WI38 (cell line): ENCODE data around the gene NMNAT2.

Source experiments
- H3K4me3 ChIP-seq: 2 replicates; pipeline ENCODE4 v1.5.1; 2011; ENCODE audit warnings: low read depth, mild to moderate bottlenecking, control low read depth, low read length
- TF ChIP-seq, protein P1 (sequence below): IDR thresholded peaks from 2 replicates; pipeline ENCODE4 v1.5.1; 2012; ENCODE audit warnings: low read depth, mild to moderate bottlenecking, control low read depth, low read length

Gene NMNAT2

DNA sequence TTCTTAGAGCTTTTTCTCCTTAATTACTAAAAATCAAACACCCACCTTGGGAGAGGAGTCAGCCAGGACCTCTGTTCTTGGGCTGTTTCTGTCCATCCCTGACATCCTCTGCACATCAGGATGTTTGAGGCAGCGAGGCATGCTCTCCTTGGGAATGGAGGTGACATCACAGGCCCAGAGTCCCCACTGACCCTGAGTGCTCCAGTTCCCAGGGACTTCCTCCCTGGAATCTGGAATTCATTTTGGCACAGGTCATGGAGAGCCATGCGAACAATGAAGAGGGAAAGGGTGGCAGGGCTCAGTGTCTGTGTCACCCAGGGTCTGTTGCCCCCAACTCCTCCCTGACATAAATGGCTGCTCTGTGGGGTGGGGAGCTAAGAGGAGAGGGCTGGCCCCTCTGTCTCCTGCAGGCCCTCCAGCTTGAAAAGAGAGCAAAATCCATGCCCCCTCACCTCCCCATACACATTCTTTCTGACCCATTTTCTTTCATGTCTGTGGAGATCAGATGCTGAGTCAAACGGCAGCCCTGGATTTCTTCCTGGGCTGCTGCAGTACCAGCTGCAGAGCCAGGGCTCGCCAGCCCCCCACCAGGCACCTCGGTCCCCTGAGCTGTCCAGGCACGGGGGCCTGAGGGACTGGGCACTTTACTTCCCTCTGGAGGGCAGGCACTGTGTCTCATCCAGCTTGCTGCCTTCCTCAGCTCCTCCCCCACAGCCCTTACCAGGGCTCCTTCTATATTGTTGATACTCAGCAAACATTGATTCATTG, 102.0 kb downstream of the NMNAT2 start:
- TF ChIP-seq, protein P1, sequence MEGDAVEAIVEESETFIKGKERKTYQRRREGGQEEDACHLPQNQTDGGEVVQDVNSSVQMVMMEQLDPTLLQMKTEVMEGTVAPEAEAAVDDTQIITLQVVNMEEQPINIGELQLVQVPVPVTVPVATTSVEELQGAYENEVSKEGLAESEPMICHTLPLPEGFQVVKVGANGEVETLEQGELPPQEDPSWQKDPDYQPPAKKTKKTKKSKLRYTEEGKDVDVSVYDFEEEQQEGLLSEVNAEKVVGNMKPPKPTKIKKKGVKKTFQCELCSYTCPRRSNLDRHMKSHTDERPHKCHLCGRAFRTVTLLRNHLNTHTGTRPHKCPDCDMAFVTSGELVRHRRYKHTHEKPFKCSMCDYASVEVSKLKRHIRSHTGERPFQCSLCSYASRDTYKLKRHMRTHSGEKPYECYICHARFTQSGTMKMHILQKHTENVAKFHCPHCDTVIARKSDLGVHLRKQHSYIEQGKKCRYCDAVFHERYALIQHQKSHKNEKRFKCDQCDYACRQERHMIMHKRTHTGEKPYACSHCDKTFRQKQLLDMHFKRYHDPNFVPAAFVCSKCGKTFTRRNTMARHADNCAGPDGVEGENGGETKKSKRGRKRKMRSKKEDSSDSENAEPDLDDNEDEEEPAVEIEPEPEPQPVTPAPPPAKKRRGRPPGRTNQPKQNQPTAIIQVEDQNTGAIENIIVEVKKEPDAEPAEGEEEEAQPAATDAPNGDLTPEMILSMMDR = no peak
- no peak overlapping the region for H3K4me3 ChIP-seq

DNA sequence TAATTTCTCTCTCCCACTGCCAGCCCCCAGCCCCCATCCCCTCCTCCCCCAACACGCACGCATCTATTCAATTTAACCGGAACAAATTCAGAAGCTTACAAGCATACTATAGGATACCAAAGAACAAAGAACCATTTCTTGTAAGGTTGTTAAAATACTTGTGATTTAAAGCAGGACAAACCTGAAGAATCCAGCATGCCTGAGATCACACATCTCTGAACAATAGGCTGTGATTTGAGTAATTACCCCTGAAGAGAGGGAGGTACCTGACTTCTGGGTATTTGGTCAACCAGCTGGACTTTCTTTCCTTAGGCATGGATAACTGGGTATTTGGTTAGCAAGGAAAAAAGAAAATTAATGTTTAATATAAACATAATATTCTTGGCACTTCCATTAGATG, 105.1 kb downstream of the NMNAT2 start:
- no peak overlapping the region for H3K4me3 ChIP-seq
- TF ChIP-seq, protein P1 = no peak

- TF ChIP-seq, protein P1 = no peak
- no peak overlapping the region for H3K4me3 ChIP-seq
Measured at GRCh38 chr1:183310753-183311479, 107.3 kb downstream of the NMNAT2 start.

- TF ChIP-seq, protein P1 = no peak
Measured at GRCh38 chr1:183308719-183309118, 109.5 kb downstream of the NMNAT2 start.

GRCh38 chr1:183306317-183307042, 111.7 kb downstream of the NMNAT2 start:
- H3K4me3 ChIP-seq = no peak overlapping the region
- TF ChIP-seq, protein P1 = peak; percentile 12; the same call in 1 of the 2 replicates

More at GRCh38 chr1:183308719-183309118, 109.5 kb downstream of the NMNAT2 start:
- H3K4me3 ChIP-seq = no peak overlapping the region

DNA sequence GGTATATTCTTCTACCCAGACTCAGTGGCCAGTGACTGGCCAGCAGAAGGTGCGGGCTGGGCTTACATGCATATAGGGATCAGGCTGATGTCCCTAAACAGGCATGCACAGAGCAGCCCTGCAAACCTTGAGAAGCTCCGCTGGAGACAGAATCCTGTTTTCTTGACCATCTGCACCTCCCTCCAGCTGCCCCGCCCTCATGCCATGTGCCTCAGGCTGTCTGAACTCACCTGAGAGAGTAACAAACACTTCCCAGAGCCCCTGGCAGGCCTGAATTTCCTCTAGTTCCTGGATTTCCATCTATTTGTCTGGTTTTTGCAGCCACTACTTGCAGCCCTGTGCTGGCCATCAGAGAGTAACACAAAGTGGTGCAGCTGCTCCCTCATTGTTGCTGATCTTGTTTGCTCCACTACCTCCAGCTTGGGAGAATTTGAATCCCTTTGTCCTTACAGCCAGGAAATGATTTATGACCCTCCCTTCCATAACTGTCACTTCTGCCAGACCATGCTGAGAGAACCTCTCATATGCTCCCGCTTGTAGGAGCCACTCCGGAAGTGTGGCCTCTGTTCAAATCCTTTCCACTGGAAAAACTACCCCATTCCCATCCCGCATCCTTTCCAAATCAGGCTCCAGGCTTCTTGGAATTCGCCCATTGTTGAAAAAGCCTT, 113.6 kb downstream of the NMNAT2 start:
- TF ChIP-seq, protein P1 = no peak
- no peak overlapping the region for H3K4me3 ChIP-seq
